Measurements from ENCODE around the gene EEA1.
"Not testable (repeated sequence)": the region's sequence is repeated elsewhere in the genome, so short reads cannot be mapped to it uniquely, and the experiment has no call there.

Gene EEA1

GRCh38 chr12:92802906-92803305 is 126.2 kb downstream of the EEA1 start:
- DNase-seq (ENCODE audit: low spot score): no peak

GRCh38 chr12:92796650-92797049 is 132.4 kb downstream of the EEA1 start:
- DNase-seq (ENCODE audit: low spot score): no peak

GRCh38 chr12:92794814-92795213 is 134.3 kb downstream of the EEA1 start:
- no peak for DNase-seq (ENCODE audit: low spot score)

GRCh38 chr12:92794356-92794755 is 134.7 kb downstream of the EEA1 start:
- DNase-seq (ENCODE audit: low spot score): not testable (repeated sequence)

- DNase-seq (ENCODE audit: low spot score): no peak
These were observed 143.1 kb downstream of the EEA1 start for GRCh38 chr12:92786045-92786444.

GRCh38 chr12:92785563-92785950 is 143.5 kb downstream of the EEA1 start:
- no peak for DNase-seq (ENCODE audit: low spot score)

- DNase-seq (ENCODE audit: low spot score): peak; percentile 88
These were observed 144.1 kb downstream of the EEA1 start for GRCh38 chr12:92784797-92785562.

GRCh38 chr12:92784356-92784755 is 144.7 kb downstream of the EEA1 start:
- no peak for DNase-seq (ENCODE audit: low spot score)

GRCh38 chr12:92779902-92780301 is 149.2 kb downstream of the EEA1 start:
- no peak for DNase-seq (ENCODE audit: low spot score)

- DNase-seq (ENCODE audit: low spot score): no peak
These were observed 150.6 kb downstream of the EEA1 start for GRCh38 chr12:92778525-92778924.

GRCh38 chr12:92775416-92775815 is 153.7 kb downstream of the EEA1 start:
- no peak for DNase-seq (ENCODE audit: low spot score)

GRCh38 chr12:92771001-92771400 is 158.1 kb downstream of the EEA1 start:
- no peak for DNase-seq (ENCODE audit: low spot score)

GRCh38 chr12:92769124-92769901 is 159.8 kb downstream of the EEA1 start:
- peak; percentile 52 for DNase-seq (ENCODE audit: low spot score)

- DNase-seq (ENCODE audit: low spot score): no peak
These were observed 163.2 kb downstream of the EEA1 start for GRCh38 chr12:92765871-92766270.

- DNase-seq (ENCODE audit: low spot score): no peak
These were observed 164.3 kb downstream of the EEA1 start for GRCh38 chr12:92764831-92765230.

- DNase-seq (ENCODE audit: low spot score): no peak
These were observed 166.3 kb downstream of the EEA1 start for GRCh38 chr12:92762773-92763172.

- DNase-seq (ENCODE audit: low spot score): no peak
These were observed 169.3 kb downstream of the EEA1 start for GRCh38 chr12:92759634-92760268.

GRCh38 chr12:92757597-92758121 is 171.4 kb downstream of the EEA1 start:
- no peak for DNase-seq (ENCODE audit: low spot score)

GRCh38 chr12:92756898-92757596 is 172.0 kb downstream of the EEA1 start:
- no peak for DNase-seq (ENCODE audit: low spot score)

- DNase-seq (ENCODE audit: low spot score): no peak
These were observed 174.9 kb downstream of the EEA1 start for GRCh38 chr12:92753976-92754885.

GRCh38 chr12:92749691-92750090 is 179.4 kb downstream of the EEA1 start:
- not testable (repeated sequence) for DNase-seq (ENCODE audit: low spot score)

Measured in NAMALWA (cell line).